Trophoblast cell (in vitro differentiated cells and primary cell): Measurements from ENCODE around the gene ASXL2.

Source experiments
- DNase-seq, 2 donors: peaks; one replicate each; pipeline ENCODE4 v3.0.0-alpha.2; 2016
- H2AFZ ChIP-seq: 2 replicates; pipeline ENCODE4 v1.6.1; 2013; ENCODE audit warnings: low read length, moderate library complexity, mild to moderate bottlenecking; ENCODE audit not compliant: insufficient read depth, poor library complexity
- H2AK5ac ChIP-seq: 2 replicates; pipeline ENCODE4 v1.6.1; 2013; ENCODE audit warnings: mild to moderate bottlenecking, low read length
- H2BK120ac ChIP-seq: 2 replicates; pipeline ENCODE4 v1.6.1; 2013; ENCODE audit warnings: low read length, mild to moderate bottlenecking, moderate library complexity; ENCODE audit not compliant: insufficient read depth, poor library complexity
- H2BK12ac ChIP-seq: 2 replicates; pipeline ENCODE4 v1.6.1; 2013; ENCODE audit warnings: mild to moderate bottlenecking, low read length, moderate library complexity
- H2BK5ac ChIP-seq: 2 replicates; pipeline ENCODE4 v1.6.1; 2013; ENCODE audit warnings: low read length, low read depth, moderate library complexity, mild to moderate bottlenecking; ENCODE audit not compliant: poor library complexity
- H3K14ac ChIP-seq: 2 replicates; pipeline ENCODE4 v1.6.1; 2013; ENCODE audit warnings: mild to moderate bottlenecking, low read length
- H3K18ac ChIP-seq: 2 replicates; pipeline ENCODE4 v1.6.1; 2013; ENCODE audit warnings: mild to moderate bottlenecking, low read length
- H3K23ac ChIP-seq: 2 replicates; pipeline ENCODE4 v1.6.1; 2013; ENCODE audit warnings: low read length
- H3K27ac ChIP-seq: 2 replicates; pipeline ENCODE4 v1.5.1; 2013; ENCODE audit warnings: low read depth, mild to moderate bottlenecking, inconsistent platforms, low read length, moderate library complexity
- H3K27me3 ChIP-seq: 2 replicates; pipeline ENCODE4 v1.6.1; 2013; ENCODE audit warnings: inconsistent platforms, mild to moderate bottlenecking, low read length, moderate library complexity; ENCODE audit not compliant: insufficient read depth
- H3K36me3 ChIP-seq, 2 experiments: 1 replicate in 1 of 2; 2 replicates in 1 of 2; pipeline ENCODE4 v1.6.1; 2013; ENCODE audit warnings: low read length in 2 of 2, mild to moderate bottlenecking in 2 of 2, moderate library complexity in 1 of 2; ENCODE audit not compliant: insufficient read depth in 2 of 2, control insufficient read depth in 1 of 2
- H3K4ac ChIP-seq: 2 replicates; pipeline ENCODE4 v1.6.1; 2013; ENCODE audit warnings: low read depth, mild to moderate bottlenecking, low read length, moderate library complexity
- H3K4me1 ChIP-seq, 2 experiments: 1 replicate in 1 of 2; 2 replicates in 1 of 2; pipeline ENCODE4 v1.6.1; 2013; ENCODE audit warnings: low read length in 2 of 2, mild to moderate bottlenecking in 2 of 2, moderate library complexity in 1 of 2; ENCODE audit not compliant: insufficient read depth in 2 of 2, control insufficient read depth in 1 of 2
- H3K4me2 ChIP-seq: 2 replicates; pipeline ENCODE4 v1.6.1; 2013; ENCODE audit warnings: inconsistent platforms, mild to moderate bottlenecking, low read length, moderate library complexity
- H3K4me3 ChIP-seq: 2 replicates; pipeline ENCODE4 v1.5.1; 2013; ENCODE audit warnings: mild to moderate bottlenecking, low read depth, low read length, inconsistent platforms
- H3K79me1 ChIP-seq: one replicate; pipeline ENCODE4 v1.6.1; 2013; ENCODE audit warnings: low read length
- H3K79me2 ChIP-seq: 2 replicates; pipeline ENCODE4 v1.6.1; 2013; ENCODE audit warnings: low read length, mild to moderate bottlenecking; ENCODE audit not compliant: control insufficient read depth, insufficient read depth, poor library complexity
- H3K9ac ChIP-seq: 2 replicates; pipeline ENCODE4 v1.6.1; 2013; ENCODE audit warnings: mild to moderate bottlenecking, low read length
- H3K9me3 ChIP-seq: 2 replicates; pipeline ENCODE4 v1.6.1; 2013; ENCODE audit warnings: low read depth, mild to moderate bottlenecking, control low read depth, inconsistent platforms, low read length; ENCODE audit not compliant: insufficient read depth
- H4K12ac ChIP-seq: 2 replicates; pipeline ENCODE4 v1.6.1; 2013; ENCODE audit warnings: low read depth, mild to moderate bottlenecking, low read length, moderate library complexity
- H4K8ac ChIP-seq: 2 replicates; pipeline ENCODE4 v1.6.1; 2013; ENCODE audit warnings: low read depth, mild to moderate bottlenecking, low read length, moderate library complexity
- H4K91ac ChIP-seq: one replicate; pipeline ENCODE4 v1.6.1; 2013; ENCODE audit warnings: low read depth, mild to moderate bottlenecking, low read length, moderate library complexity
- WGBS: extraction: QIAGEN DNeasy Blood & Tissue Kit; methylation state at CpG from one replicate; pipeline ENCODE4 v1.1.7; 2013; ENCODE audit warnings: missing lambda C conversion rate; ENCODE audit not compliant: insufficient read length, insufficient coverage; ENCODE audit errors: extremely low coverage; 5-methylcytosine and 5-hydroxymethylcytosine counted together

The ASXL2 gene

GRCh38 chr2:25784404-25784803, 93.9 kb downstream of the ASXL2 start:
- H3K27me3 ChIP-seq, result no peaks in the 10 kb centered on the region
- H3K79me1 ChIP-seq, result no peaks in the 10 kb centered on the region
- no peak overlapping the region for H3K14ac ChIP-seq
- H3K9ac ChIP-seq, result no peak overlapping the region
- no peak overlapping the region for H3K18ac ChIP-seq
- peaks cover 0 to 14% of the 10 kb centered on the region in 2 experiments for H3K36me3 ChIP-seq
- H3K4me2 ChIP-seq, result no peak overlapping the region
- no peak overlapping the region for H3K4me3 ChIP-seq
- no peak overlapping the region for H4K8ac ChIP-seq
- H3K4ac ChIP-seq, result no peak overlapping the region
- no peak overlapping the region for H2AFZ ChIP-seq
- H3K79me2 ChIP-seq, result no peaks in the 10 kb centered on the region
- no peak overlapping the region for H2AK5ac ChIP-seq
- no peak overlapping the region for H3K23ac ChIP-seq
- no peak overlapping the region for H2BK5ac ChIP-seq
- no CpG with 5 or more reads among the region's 4 CpGs for WGBS
- no peak overlapping the region for H2BK120ac ChIP-seq
- no peak overlapping the region for H3K27ac ChIP-seq
- H4K12ac ChIP-seq, result no peak overlapping the region
- H3K9me3 ChIP-seq, result no peaks in the 10 kb centered on the region
- H2BK12ac ChIP-seq, result no peak overlapping the region
- H4K91ac ChIP-seq, result no peak overlapping the region
- DNase-seq, result no peak
- H3K4me1 ChIP-seq, result no peaks in the 10 kb centered on the region

GRCh38 chr2:25777077-25777476, 101.2 kb downstream of the ASXL2 start:
- no peaks in the 10 kb centered on the region for H3K79me2 ChIP-seq
- no peak overlapping the region for H3K18ac ChIP-seq
- H4K12ac ChIP-seq, result no peak overlapping the region
- H3K36me3 ChIP-seq, result peaks cover 0 to 4% of the 10 kb centered on the region in 2 experiments
- no CpG with 5 or more reads among the region's 5 CpGs for WGBS
- H2BK12ac ChIP-seq, result no peak overlapping the region
- no peak overlapping the region for H3K14ac ChIP-seq
- no peaks in the 10 kb centered on the region for H3K27me3 ChIP-seq
- no peak overlapping the region for H4K8ac ChIP-seq
- no peak overlapping the region for H2AK5ac ChIP-seq
- H3K79me1 ChIP-seq, result no peaks in the 10 kb centered on the region
- H3K4me1 ChIP-seq, result no peaks in the 10 kb centered on the region
- DNase-seq, result no peak
- no peak overlapping the region for H3K27ac ChIP-seq
- H3K4me2 ChIP-seq, result no peak overlapping the region
- H2BK5ac ChIP-seq, result no peak overlapping the region
- H2AFZ ChIP-seq, result no peak overlapping the region
- no peak overlapping the region for H3K23ac ChIP-seq
- H3K9ac ChIP-seq, result no peak overlapping the region
- no peak overlapping the region for H2BK120ac ChIP-seq
- H3K4ac ChIP-seq, result no peak overlapping the region
- no peaks in the 10 kb centered on the region for H3K9me3 ChIP-seq
- H3K4me3 ChIP-seq, result no peak overlapping the region
- no peak overlapping the region for H4K91ac ChIP-seq

GRCh38 chr2:25772078-25772477, 106.2 kb downstream of the ASXL2 start:
- H3K9ac ChIP-seq, result no peak overlapping the region
- H3K4ac ChIP-seq, result no peak overlapping the region
- H4K12ac ChIP-seq, result no peak overlapping the region
- no peak overlapping the region for H3K4me2 ChIP-seq
- H2BK120ac ChIP-seq, result no peak overlapping the region
- no peak overlapping the region for H2AK5ac ChIP-seq
- no peak overlapping the region for H3K18ac ChIP-seq
- H3K23ac ChIP-seq, result no peak overlapping the region
- no peak overlapping the region for H3K27ac ChIP-seq
- peaks cover 5 to 7% of the 10 kb centered on the region in 2 experiments for H3K36me3 ChIP-seq
- no peaks in the 10 kb centered on the region for H3K4me1 ChIP-seq
- no peak overlapping the region for H2BK12ac ChIP-seq
- no peaks in the 10 kb centered on the region for H3K27me3 ChIP-seq
- no peak for DNase-seq
- H3K14ac ChIP-seq, result no peak overlapping the region
- H4K91ac ChIP-seq, result no peak overlapping the region
- H4K8ac ChIP-seq, result no peak overlapping the region
- H2BK5ac ChIP-seq, result no peak overlapping the region
- H3K79me1 ChIP-seq, result no peaks in the 10 kb centered on the region
- no peak overlapping the region for H2AFZ ChIP-seq
- H3K79me2 ChIP-seq, result no peaks in the 10 kb centered on the region
- H3K9me3 ChIP-seq, result no peaks in the 10 kb centered on the region
- no CpG with 5 or more reads among the region's 4 CpGs for WGBS
- no peak overlapping the region for H3K4me3 ChIP-seq

- WGBS, result no CpG with 5 or more reads among the region's 1 CpG
- Histone ChIP-seq H2AFZ (no peak overlapping the region), H3K79me2 (no peaks in the 10 kb centered on the region), H3K4me1 (no peaks in the 10 kb centered on the region), H3K23ac (no peak overlapping the region), H4K12ac (no peak overlapping the region), H3K79me1 (no peaks in the 10 kb centered on the region), H4K91ac (no peak overlapping the region), H3K9ac (no peak overlapping the region), H3K36me3 (peaks cover 8% of the 10 kb centered on the region in 2 experiments), H3K4me3 (no peak overlapping the region), H2AK5ac (no peak overlapping the region), H3K4me2 (no peak overlapping the region), H2BK5ac (no peak overlapping the region), H3K18ac (no peak overlapping the region), H3K27me3 (no peaks in the 10 kb centered on the region), H3K4ac (no peak overlapping the region), H2BK120ac (no peak overlapping the region), H2BK12ac (no peak overlapping the region), H4K8ac (no peak overlapping the region), H3K14ac (no peak overlapping the region), H3K27ac (no peak overlapping the region), H3K9me3 (no peaks in the 10 kb centered on the region)
- no peak for DNase-seq
Observed at GRCh38 chr2:25763575-25763974, 114.7 kb downstream of the ASXL2 start.
